NCI-H526 (cell line): ENCODE measurements around the gene RADIL.

ENCODE experiments used
- DNase-seq, 2 experiments: peaks; one replicate each; lab custom pipeline; 2025; lab: John Stamatoyannopoulos, UW

The RADIL gene

DNA sequence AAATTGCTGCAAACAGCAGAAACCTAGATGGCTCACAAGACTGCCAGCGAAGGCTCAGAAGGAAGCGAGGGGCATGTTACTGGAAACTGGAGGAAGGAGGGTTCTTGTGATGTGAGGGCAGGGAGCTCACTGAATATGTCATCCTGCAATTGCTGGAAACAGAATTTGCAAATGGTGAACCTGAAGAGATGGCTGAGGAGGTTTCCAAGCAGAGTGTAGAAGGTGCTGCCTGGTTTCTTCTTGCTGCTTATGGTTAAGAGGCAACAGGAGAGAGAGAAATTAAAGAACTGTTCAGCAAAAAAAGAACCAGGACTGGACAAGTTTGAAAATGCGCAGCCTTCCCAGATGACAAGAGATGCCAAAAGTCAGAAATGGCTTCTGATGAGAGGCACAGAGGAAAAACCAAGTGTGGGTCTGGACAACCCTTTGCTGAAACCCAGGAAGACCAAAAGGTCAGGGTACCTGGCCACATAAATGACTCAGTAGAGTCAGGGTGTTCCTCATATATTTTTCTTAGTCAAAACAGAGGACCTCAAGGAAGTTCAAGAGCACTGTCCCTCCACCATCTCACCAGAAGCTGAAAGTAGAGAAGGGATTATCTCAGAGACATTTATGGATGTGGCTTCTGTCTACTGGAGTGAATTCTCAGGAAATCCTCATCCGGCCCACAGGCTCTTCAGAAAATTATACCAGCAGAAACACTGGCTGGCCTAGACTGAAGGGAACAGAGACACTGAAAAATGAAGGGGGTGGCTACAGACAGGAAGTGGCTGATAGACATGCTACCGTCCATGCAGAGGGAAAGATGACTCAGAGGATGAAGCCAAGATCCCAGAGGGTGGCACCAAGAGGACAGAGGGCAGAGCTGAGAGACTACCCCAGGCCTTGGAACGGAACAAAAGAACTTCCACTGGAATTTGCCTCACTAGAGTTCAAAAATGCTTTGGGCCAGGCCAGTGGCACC, 31.8 kb downstream of the RADIL start:
- no peak for DNase-seq

DNA sequence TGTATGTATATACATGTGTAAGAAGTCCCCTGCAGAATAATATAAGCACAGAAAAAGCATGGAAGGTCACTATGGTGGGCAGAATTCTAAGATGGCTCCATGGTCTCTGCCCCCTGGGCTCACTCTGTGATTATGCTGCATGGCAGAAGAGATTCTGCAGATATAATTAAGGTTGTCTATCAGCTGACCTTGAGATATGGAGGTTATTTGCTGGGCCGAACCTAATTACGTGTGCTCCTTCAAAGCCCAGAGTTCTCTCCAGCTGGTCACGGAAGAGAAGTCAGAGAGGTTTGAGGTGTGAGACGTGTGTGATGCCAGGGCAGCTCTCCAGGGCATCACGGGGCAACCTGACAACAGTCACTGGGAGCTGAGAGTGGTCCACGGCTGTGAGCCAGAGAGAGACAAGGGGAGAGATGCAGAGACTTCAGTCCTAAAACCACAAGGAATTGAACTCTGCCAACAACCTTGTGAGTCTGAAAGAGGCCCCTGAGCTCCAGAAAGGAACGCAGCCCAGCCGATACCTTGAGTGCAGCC, 33.2 kb downstream of the RADIL start:
- no peak for DNase-seq

DNA sequence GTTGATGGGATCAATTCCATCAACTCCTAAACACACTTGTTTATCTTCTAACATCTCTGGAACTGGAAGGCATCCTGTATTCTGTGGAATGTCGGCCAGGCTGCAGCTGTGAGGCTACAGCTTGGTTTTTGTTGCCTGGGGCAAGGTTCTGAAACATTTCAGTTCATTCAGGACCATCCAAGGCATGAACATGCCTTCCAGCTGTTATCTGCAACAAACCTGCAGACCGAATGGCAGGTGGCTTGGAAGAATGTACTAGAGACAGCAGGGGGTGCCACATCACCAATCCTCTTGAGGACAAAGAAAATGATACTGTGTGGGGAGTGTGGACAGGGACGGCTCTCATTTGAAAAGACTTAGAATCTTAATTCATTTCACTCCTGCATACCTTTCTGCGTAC, 34.1 kb downstream of the RADIL start:
- DNase-seq, result peak; percentile 25 to 70

DNA sequence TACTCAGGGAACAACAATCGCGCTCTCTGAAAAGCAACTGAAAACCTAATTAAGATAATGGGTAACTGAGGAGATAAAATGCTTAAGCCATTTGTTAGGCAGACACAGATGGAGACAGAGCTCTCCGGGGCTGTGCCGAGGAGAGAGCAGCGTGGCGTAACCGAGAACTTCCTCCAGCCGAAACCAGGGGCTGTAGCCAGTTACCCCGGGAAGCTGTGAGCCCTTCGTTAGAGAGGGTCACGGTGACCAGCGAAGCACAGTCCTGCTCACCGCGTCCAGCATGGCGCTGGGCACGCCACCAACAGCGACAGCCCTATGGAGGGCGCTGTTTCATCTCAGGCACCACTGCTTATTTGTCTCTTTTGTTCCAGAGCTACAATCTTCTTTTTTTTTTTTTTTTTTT, 37.8 kb downstream of the RADIL start:
- peak in 1 of 2 experiments; percentile 12 for DNase-seq

DNA sequence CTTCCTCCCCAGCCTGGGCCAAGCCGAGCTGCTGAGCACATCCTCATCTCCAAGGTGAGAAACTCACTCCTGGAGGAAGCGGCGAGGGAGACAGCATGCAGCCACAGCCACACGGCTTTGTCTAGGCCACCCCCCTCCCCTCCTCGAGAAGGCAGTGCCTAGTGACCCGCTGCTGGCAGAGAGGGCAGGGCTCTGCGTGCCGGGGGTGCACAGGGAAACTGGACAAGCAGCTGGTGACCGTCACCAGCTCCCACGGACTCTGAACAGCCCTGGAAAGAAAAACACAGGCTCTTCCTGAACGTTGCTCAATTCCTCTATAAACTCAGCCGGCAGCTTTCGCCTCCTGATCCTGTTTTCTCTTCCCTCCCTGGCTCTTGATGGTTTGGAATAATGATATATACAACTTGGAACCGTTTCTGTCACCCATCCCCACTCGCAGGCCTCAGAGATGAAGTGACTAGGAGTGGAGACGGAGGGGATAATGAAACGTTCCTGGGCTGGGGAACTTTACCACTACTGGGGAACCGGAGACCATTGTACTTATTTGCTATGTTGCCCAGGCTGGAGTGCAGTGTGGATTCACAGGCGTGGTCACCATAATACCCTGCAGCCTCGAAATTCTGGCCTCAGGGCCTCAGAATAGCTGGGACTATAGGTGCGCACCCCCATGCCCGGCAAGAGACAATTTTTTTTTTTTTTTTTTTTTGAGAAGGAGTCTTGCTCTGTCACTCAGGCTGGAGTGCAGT, 41.0 kb downstream of the RADIL start:
- DNase-seq, result no peak

DNA sequence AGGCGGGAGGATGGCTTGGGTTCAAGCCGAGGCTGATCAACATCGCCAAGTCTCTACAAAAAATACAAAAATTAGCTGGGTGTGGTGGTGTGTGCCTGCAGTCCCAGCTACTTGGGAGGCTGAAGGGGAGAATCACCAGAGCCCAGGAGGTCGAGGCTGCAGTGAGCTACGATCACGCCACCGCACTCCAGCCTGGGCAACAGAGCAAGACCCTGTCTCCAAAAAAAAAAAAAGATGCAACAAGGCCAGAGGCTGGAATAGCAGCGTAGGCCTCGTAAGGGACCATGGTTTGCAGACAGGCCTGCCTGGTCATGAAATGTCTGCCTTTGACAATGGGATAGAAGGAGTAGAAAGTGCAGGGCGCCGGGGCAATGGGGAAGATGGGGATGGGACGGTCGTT, 41.7 kb downstream of the RADIL start:
- no peak for DNase-seq

DNA sequence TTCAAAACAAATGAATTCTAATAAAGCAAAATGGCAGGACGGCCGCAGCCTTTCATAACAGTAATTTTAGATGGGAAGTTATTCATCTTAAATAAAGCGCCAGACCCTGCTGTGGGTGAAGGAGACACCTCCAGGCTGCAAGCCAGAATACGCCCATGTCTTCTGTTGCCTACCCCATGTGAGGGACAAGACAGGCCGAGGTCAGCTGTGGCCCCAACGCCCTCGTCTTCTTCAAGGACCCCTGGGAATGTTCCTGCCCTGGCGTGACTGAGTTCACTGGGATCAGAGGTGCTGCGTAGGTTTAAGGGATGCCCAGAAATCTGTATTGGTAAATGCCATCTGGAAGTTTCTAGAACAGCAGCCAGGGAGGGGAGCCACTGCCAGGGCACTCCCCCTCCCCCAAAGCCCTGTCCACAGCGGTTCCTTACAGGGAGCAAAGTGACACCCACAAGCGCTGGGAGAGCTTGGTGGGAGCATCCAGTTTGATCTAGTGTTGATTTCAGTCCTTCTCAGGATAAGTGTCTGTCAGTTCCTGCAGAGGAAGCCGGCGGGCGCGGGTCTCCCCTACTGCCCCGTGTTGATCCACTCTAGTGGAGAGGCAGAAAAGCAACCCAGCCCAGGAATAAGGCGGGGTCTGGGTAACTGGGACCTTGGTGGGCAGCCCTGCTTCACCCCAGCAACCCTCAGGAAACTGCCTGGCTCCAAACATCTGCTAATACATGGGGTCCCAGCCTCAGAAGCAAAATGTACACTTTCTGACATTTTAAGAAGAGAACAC, 42.3 kb downstream of the RADIL start:
- no peak for DNase-seq

DNA sequence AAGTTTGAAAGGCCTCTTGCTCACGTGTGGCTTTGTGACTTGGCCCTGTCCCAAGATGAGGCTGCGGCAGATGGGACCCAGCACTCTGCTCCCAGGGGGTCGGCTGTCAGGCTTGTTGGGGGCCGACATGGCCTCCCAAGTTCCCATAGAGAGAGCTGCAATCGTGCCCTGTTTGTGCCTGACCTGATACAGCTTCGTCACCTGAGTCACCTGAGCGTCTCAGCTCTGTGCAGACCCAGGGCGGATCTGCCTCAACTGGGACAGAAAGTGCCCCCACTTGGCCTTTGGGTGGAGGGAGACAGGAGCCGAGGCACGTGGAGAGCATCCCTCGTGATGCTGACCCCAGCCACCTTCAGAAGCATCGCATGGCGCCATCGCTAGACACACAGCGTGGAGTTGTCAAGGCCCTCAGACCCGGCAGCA, 43.4 kb downstream of the RADIL start:
- no peak for DNase-seq

DNA sequence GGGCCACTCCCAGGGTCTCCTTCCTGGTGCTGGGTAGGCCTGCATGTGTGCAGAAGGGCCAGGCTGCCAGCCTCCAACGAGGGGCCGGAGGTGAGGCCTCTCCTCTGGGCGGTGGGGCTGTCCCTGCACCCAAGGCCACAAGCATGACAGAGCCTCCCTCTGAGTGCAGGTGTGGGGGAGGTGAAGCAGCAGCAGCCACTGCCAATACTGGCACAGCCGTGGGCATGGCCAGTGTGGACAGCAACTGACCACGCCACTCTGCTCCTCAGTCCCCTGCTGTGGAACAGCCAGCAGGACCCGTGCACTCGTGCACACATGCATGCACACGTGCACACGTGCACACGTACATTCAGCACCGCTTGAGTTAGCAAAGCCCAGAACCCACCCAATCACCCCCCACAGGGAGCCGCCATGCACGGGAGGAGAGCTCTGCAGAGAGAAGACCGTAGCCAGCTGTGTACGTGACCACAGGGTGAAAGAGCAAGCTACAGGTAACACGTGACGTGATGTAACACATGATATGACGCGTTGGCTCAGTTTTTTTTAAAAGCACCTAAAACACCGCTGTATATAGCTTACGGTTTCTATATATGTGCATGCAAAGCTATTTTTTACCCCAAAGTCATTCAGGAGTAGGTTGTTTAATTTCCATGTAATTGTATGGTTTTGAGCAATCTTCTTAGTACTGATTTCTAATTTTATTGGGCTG, 44.7 kb downstream of the RADIL start:
- no peak for DNase-seq

DNA sequence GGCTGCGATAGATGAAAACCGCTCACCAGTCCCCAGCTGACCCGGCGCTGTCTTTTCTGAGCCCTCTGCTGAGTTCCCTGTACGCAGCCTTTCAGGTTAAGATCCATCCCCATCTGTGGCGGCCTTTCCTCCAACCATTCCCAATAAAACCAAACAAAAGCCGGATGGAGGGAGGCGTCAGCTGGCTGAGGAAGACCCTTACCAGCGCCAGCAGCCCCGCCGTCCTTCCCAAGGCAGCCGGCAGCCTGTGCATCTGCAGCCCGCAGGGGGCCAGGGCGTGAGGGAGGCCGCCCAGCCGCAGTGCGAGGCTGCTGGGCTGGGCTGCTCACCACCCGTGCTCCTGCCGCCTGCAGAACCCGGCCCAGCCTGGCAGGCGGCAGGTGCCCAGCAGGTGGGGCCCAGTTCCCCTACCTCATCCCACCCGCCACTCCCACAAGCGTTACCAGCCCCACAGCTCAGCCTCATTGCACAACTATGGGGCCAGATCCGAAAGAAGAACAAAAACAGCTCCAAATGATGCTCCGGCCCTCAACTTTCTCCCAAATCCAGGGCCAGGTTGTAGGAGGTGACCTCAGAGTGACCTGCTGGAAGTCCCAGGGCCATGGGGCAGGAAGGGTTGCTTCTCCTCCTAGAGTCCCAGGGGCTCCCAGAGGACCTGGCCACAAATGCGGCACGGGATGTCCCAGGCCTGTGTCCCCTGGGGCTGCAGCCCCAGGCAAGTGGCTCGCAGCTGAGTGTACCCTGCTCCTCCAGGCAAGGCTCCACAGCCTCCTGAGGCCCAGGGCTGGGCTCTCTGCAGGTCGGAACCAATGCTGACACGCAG, 45.5 kb downstream of the RADIL start:
- DNase-seq, result peak in 1 of 2 experiments; percentile 40

DNA sequence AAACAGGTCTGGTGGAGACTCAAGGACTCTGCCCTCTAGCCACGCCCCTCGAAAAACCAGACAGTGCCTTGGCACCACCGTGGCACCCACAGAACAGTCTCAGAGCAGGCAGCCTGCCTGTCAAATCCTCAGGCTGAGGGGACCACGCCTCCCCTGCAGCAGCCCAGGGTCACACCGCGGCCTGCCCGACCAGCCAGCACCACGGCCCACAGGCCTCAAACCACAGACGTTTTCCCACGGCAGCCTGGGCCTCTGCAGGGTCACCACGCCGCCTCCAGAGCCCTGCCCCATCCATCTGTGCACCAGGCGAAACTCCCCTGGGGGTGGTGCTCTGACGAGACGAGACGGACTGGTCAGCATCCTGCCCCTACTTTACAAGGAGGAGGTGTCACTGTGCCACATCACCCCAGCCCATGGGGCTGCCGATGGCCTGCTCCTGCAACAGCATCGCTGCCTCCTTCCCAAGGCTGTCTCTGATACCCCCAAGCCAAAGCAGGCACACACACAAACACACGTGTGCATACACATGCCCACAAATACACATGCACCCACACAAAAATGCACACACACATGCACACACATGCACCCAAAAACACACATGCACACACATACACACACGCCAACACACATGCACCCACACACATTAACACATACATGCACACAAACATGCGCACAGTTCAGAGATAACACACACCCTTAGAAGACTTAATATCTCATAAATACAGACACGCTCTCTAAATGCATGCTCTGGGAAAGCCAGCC, 46.3 kb downstream of the RADIL start:
- DNase-seq, result no peak

DNA sequence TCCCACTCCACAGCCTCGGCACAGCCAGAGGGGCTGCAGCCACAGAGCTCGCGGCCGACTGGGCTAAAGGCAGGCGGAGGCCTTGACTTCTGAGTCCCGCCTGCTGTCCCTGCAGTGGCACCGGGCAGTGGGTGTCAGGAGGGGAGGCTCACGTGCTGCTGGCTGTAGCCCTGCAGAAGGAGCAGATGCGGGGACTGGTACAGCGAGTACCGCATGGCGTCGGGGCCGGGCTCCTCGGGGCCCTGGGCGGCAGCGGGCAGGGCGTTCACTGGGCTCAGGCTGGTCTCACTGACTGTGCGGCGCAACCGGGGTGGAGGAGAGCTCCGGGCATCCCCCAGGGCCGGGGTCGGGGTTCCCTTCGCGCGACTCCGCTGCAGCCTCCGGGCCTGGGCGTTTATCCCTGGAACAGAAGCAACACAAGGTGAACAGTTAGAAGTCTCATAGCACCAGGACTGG, 47.3 kb downstream of the RADIL start:
- no peak for DNase-seq

DNA sequence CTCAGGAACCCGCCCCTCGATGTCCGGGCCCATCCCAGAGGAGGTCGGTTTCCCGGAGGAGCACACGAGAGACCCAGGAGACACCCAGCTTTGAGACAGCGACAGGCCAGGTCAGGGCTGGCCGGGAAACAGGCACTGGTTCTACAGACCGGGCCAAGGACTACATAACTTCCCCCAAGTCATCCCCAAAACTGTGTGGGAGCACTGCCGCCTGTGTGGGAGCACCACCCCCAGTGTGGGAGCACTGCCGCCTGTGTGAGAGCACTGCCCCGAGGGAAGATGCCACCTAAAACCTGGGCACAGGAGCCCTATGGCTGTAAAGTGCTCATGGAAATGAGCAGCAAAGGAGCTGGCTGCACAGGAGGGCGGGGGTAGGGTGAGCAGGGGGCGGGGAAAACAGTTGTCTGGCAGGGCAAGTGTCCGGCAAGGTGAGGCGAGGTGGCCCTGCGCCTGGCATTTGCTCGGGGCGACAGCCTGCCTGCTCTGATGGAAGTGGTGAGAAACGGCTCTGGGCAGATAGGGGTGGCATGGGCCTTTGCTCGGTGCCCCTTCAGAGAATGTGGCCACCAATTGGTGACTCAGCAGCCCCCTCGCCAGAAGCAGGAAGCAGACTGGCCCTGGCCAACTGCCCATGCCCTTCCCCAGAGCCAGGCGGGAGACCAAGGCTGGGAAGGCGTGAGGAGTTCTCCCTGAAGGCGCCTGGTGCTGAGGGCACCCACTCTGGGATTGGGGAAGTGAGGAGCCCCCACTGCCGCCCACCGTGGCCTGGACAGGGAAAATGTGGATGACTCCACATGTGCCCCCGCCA, 47.9 kb downstream of the RADIL start:
- no peak for DNase-seq

DNA sequence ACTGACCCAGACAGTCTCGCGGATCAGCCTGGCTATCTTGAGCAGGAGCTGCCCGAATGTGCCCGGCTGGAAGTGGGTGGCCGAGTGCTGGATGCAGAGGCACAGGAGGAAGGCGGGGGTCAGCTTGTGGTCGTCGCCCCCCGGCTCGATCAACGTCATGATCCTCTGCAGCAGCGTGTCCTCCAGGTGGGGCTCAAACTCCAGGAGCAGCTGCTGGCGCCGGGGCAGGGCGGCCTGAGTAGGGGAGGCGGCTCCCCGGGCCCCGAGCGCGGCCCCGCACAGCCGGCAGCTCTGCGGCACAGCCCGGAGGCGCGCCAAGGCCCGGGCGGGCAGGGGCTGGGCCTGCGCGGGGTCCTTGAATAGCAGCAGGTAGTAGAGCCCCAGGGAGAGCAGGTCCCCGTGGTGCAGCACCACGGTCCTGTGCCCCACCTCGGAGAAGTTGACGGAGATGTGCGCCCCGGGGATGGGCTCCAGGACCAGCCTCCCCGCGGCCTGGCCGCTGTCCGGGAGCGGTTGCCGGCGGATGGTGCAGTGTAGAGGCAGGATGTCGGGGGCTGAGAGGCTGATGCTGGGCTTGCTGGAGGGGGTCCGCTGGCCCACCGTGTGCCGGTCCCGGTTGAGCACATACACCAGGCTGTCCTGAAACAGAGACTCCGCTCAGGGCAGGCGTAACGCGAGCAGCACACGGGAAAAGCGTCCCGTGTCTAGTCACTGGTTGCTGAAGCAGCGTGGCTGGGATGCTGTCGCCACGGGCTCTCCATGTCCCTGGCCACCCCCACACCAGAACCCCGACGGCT, 48.7 kb downstream of the RADIL start:
- DNase-seq, result no peak

DNA sequence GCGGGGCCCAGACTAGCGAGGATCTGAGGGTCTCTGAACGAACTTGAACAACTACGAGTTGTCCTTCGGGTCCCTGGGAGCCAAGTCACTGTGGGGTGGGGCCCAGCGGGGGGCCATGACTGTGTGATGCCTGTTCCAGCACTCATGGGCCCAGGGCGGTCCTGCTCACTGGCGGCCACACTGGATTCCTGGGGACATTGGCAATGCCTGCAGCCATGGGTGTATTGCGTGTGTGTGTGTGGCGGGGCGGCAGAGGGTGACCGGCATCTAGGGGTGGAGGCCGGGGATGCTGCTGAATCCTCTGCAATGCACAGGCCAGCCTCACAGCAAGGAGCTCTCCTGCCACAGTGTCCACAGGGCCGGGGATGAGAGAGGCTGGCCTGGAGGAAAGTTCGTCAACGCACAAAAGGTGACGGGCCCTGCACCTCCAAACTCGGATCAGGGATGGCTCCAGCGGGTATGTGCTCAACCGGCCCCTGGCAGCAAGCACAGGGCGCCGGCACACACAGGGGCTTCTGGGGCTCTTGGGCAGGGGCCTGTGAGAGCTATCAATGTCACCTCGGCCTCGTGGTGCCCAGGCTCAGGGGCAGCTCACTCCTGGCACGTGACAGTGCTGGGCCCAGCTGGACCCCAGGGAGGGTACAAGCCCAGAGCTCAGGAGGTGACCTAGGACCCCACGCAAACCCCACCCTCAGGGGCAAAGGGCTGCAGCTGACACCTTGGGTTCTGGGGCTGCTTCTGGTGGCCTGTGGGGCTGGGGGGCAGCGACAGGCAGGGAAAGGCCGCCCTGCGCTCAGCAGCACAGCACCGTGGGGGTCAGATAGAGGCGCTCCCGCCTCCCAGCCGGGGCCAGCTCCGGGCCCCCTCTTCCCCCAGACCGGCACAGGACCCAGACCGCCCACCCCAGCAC, 49.6 kb downstream of the RADIL start:
- no peak for DNase-seq

DNA sequence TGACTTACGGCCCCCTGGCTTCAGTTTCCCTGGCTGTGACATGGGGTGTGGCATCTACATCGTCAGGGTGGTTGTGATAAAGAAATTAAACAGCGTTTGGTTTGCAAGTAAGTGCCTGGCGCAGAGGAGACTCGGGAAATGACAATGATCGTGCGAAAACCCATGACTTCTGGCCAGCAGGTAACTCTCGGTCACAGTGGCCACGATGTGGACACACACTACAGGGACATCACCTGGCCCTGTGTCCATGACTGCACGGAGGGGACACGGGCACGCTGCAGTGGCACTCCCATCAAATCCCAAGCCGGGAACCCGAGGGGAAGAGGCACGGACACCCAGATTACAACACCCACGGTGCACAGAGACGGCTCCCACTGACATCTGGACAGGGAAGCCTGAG, 50.3 kb downstream of the RADIL start:
- no peak for DNase-seq

DNA sequence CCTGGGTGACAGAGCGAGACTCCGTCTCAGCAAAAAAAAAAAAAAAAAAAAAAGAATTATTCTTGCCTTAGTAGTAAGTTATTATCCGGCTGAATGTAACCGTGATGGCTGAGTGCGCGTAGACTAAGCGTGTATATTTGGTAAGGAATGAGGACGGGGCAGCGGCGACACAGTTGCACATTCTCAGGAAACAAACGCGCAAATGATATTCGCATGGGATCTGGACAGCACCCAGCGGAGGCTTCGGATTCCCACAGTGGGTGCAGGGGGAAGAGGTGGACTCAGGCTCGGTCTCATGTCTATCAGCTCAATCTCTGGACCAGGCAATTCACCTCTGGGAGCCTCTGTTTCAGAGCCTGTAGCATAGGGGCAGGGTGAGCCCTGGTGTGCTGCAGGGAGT, 50.8 kb downstream of the RADIL start:
- no peak for DNase-seq
